HFFc6 (cell line): ENCODE measurements around the gene PSORS1C2. TPM values are rescaled to one million over a fixed set of nuclear protein-coding genes. Genes with fewer than 3 reads are reported as not detected.

Experiments
- DNase-seq: peaks from one replicate; pipeline ENCODE4 v3.0.0-alpha.2; 2018
- H3K27ac Mint-ChIP-seq: 2 replicates; pipeline ENCODE4 v1.8.0; 2020; ENCODE audit warnings: mild to moderate bottlenecking, mixed read lengths
- H3K27me3 Mint-ChIP-seq: 2 replicates; pipeline ENCODE4 v1.8.0; 2021; ENCODE audit warnings: mild to moderate bottlenecking, moderate library complexity, mixed read lengths; ENCODE audit not compliant: insufficient read depth
- H3K36me3 Mint-ChIP-seq: 2 replicates; pipeline ENCODE4 v1.8.0; 2021; ENCODE audit warnings: low read depth, mixed read lengths
- H3K4me1 Mint-ChIP-seq: 2 replicates; pipeline ENCODE4 v1.8.0; 2020; ENCODE audit warnings: low read depth, mixed read lengths
- H3K4me3 Mint-ChIP-seq: 2 replicates; pipeline ENCODE4 v1.8.0; 2020; ENCODE audit warnings: mild to moderate bottlenecking, moderate library complexity, mixed read lengths
- H3K9me3 Mint-ChIP-seq: 2 replicates; pipeline ENCODE4 v1.8.0; 2020; ENCODE audit warnings: mild to moderate bottlenecking, mixed read lengths
- CTCF ChIP-seq: fragments of 200-600 bp; sonication (generic); IDR thresholded peaks from 2 replicates; pipeline ENCODE4 v1.5.0; 2021; ENCODE audit warnings: antibody characterized with exemption, mild to moderate bottlenecking
- total RNA-seq, 6 experiments: library from RNA; stranded (reverse); fragmentation: NEBNext Ultra II Directional; extraction: Animal tissue kit (Norgen Biotek cat#: 25700); gene quantifications; 2 replicates in 1 of 6; 3 replicates in 5 of 6; pipeline ENCODE4 v1.2.3, GENCODE V29; 2021

Gene PSORS1C2
- total RNA-seq, 6 experiments from 2014 or later: not detected

GRCh38 chr6:31098449-31098938 lies 40.4 kb downstream of the PSORS1C2 start:
- Mint-ChIP-seq H3K9me3 (no peaks in the 10 kb centered on the region), H3K36me3 (no peaks in the 10 kb centered on the region), H3K4me1 (peaks cover 15% of the 10 kb centered on the region), H3K27ac (no peak overlapping the region), H3K4me3 (no peak overlapping the region), H3K27me3 (peaks cover 5% of the 10 kb centered on the region)
- no peak for DNase-seq
- TF ChIP-seq CTCF: no peak

- H3K9me3 Mint-ChIP-seq: no peaks in the 10 kb centered on the region
- H3K4me1 Mint-ChIP-seq: peaks cover 15% of the 10 kb centered on the region
- H3K4me3 Mint-ChIP-seq: no peak overlapping the region
- H3K27ac Mint-ChIP-seq: no peak overlapping the region
- no peak for DNase-seq
- H3K36me3 Mint-ChIP-seq: no peaks in the 10 kb centered on the region
- TF ChIP-seq CTCF: no peak
- peaks cover 5% of the 10 kb centered on the region for H3K27me3 Mint-ChIP-seq
These were observed 42.2 kb downstream of the PSORS1C2 start for GRCh38 chr6:31096656-31097055.

GRCh38 chr6:31096215-31096614 lies 42.7 kb downstream of the PSORS1C2 start:
- TF ChIP-seq CTCF: no peak
- H3K4me1 Mint-ChIP-seq: peaks cover 15% of the 10 kb centered on the region
- no peak overlapping the region for H3K27ac Mint-ChIP-seq
- no peaks in the 10 kb centered on the region for H3K9me3 Mint-ChIP-seq
- peaks cover 5% of the 10 kb centered on the region for H3K27me3 Mint-ChIP-seq
- no peaks in the 10 kb centered on the region for H3K36me3 Mint-ChIP-seq
- no peak for DNase-seq
- no peak overlapping the region for H3K4me3 Mint-ChIP-seq

GRCh38 chr6:31094389-31094881 lies 44.4 kb downstream of the PSORS1C2 start:
- H3K27me3 Mint-ChIP-seq: peaks cover 2% of the 10 kb centered on the region
- DNase-seq: no peak
- H3K9me3 Mint-ChIP-seq: no peaks in the 10 kb centered on the region

GRCh38 chr6:31092769-31093505 lies 45.9 kb downstream of the PSORS1C2 start:
- peaks cover 2% of the 10 kb centered on the region for H3K27me3 Mint-ChIP-seq
- H3K9me3 Mint-ChIP-seq: no peaks in the 10 kb centered on the region
- peaks cover 15% of the 10 kb centered on the region for H3K4me1 Mint-ChIP-seq
- DNase-seq: no peak
- H3K4me3 Mint-ChIP-seq: no peak overlapping the region
- H3K27ac Mint-ChIP-seq: no peak overlapping the region
- no peaks in the 10 kb centered on the region for H3K36me3 Mint-ChIP-seq
- no peak for TF ChIP-seq CTCF

More at GRCh38 chr6:31094389-31094881, 44.4 kb downstream of the PSORS1C2 start:
- no peak overlapping the region for H3K27ac Mint-ChIP-seq
- peaks cover 15% of the 10 kb centered on the region for H3K4me1 Mint-ChIP-seq
- no peaks in the 10 kb centered on the region for H3K36me3 Mint-ChIP-seq
- H3K4me3 Mint-ChIP-seq: no peak overlapping the region
- TF ChIP-seq CTCF: no peak
